ENCODE data around the gene HERC5. TPM values are rescaled to one million over a fixed set of nuclear protein-coding genes. Genes with fewer than 3 reads are reported as not detected.
"Not testable (repeated sequence)": the region's sequence is repeated elsewhere in the genome, so short reads cannot be mapped to it uniquely, and the experiment has no call there.

Gene HERC5
- total RNA-seq, 1 donor from 2014 or later, result 7.0 TPM

DNA sequence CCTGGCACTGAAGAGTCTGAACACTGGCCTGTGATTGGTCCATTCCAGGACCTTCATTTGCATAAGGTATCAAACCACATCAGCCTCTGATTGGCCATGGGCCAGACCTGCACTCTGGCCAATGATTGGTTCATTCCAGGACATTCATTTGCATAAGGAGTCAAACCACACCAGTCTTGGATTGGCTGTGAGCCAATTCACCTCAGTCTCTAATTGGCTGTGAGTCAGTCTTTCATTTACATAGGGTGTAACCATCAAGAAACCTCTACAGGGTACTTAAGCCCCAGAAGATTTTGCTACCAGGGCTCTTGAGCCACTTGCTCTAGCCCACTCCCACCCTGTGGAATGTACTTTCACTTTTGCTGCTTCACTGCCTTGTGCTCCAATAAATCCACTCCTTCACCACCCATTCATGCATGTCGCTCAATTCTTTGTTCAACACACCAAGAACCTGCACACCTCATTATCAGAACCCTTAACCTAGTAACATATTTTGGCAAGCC lies 14.2 kb upstream of the HERC5 start:
- peaks cover 13% of the 10 kb centered on the region for H3K9me3 Mint-ChIP-seq
- H3K27ac Mint-ChIP-seq, result no peak overlapping the region
- TF ChIP-seq, protein P1, sequence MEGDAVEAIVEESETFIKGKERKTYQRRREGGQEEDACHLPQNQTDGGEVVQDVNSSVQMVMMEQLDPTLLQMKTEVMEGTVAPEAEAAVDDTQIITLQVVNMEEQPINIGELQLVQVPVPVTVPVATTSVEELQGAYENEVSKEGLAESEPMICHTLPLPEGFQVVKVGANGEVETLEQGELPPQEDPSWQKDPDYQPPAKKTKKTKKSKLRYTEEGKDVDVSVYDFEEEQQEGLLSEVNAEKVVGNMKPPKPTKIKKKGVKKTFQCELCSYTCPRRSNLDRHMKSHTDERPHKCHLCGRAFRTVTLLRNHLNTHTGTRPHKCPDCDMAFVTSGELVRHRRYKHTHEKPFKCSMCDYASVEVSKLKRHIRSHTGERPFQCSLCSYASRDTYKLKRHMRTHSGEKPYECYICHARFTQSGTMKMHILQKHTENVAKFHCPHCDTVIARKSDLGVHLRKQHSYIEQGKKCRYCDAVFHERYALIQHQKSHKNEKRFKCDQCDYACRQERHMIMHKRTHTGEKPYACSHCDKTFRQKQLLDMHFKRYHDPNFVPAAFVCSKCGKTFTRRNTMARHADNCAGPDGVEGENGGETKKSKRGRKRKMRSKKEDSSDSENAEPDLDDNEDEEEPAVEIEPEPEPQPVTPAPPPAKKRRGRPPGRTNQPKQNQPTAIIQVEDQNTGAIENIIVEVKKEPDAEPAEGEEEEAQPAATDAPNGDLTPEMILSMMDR (IDR thresholded peaks at IDR 0.05; ENCODE audit: unreplicated experiment), result no peak
- H3K4me3 Mint-ChIP-seq, result no peak overlapping the region
- no peaks in the 10 kb centered on the region for H3K27me3 Mint-ChIP-seq (ENCODE audit: low read depth)
- peaks cover 24% of the 10 kb centered on the region for H3K36me3 Mint-ChIP-seq
- peaks cover 19% of the 10 kb centered on the region for H3K4me1 Mint-ChIP-seq
- DNase-seq (ENCODE audit: low spot score in 2 of 2, unreplicated experiment in 2 of 2), result no peak

GRCh38 chr4:88443486-88443885 lies 13.4 kb upstream of the HERC5 start:
- peaks cover 24% of the 10 kb centered on the region for H3K36me3 Mint-ChIP-seq
- no peak for DNase-seq (ENCODE audit: low spot score in 2 of 2, unreplicated experiment in 2 of 2)
- TF ChIP-seq, protein P1 (IDR thresholded peaks at IDR 0.05; ENCODE audit: unreplicated experiment), result no peak
- no peak overlapping the region for H3K27ac Mint-ChIP-seq
- H3K4me3 Mint-ChIP-seq, result no peak overlapping the region
- H3K4me1 Mint-ChIP-seq, result peaks cover 19% of the 10 kb centered on the region
- no peaks in the 10 kb centered on the region for H3K27me3 Mint-ChIP-seq (ENCODE audit: low read depth)
- H3K9me3 Mint-ChIP-seq, result peaks cover 13% of the 10 kb centered on the region

DNA sequence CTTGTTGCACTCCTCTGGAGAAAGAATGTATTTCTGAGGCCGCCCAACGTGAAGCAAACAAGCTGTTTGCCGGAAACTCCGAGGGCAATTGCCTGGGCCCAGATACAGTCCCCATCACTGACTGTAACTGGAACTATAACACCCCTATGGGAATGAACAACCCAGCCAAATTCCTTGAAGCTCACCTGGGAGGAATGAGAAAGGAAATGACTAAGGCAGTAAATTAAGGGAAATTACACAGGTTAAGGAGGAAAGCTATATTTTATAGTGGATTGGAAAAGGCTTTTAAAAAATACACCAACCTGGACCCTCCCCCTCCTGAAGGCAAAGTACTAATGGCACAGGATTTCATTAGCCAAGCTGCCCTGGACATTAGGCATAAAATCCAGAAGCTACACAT lies 11.7 kb upstream of the HERC5 start:
- no peaks in the 10 kb centered on the region for H3K27me3 Mint-ChIP-seq (ENCODE audit: low read depth)
- peaks cover 13% of the 10 kb centered on the region for H3K9me3 Mint-ChIP-seq
- no peak for DNase-seq (ENCODE audit: low spot score in 2 of 2, unreplicated experiment in 2 of 2)
- TF ChIP-seq, protein P1 (IDR thresholded peaks at IDR 0.05; ENCODE audit: unreplicated experiment), result no peak
- no peak overlapping the region for H3K27ac Mint-ChIP-seq
- no peak overlapping the region for H3K4me3 Mint-ChIP-seq
- H3K4me1 Mint-ChIP-seq, result peaks cover 11% of the 10 kb centered on the region
- H3K36me3 Mint-ChIP-seq, result peaks cover 24% of the 10 kb centered on the region

- Mint-ChIP-seq H3K36me3 (peaks cover 24% of the 10 kb centered on the region), H3K27ac (no peak overlapping the region), H3K9me3 (peaks cover 13% of the 10 kb centered on the region), H3K4me1 (peaks cover 7% of the 10 kb centered on the region), H3K4me3 (no peak overlapping the region), H3K27me3 (ENCODE audit: low read depth) (no peaks in the 10 kb centered on the region)
- no peak for DNase-seq (ENCODE audit: low spot score in 2 of 2, unreplicated experiment in 2 of 2)
- TF ChIP-seq, protein P1 (IDR thresholded peaks at IDR 0.05; ENCODE audit: unreplicated experiment), result no peak
These were observed 10.8 kb upstream of the HERC5 start for GRCh38 chr4:88446124-88446523.

DNA sequence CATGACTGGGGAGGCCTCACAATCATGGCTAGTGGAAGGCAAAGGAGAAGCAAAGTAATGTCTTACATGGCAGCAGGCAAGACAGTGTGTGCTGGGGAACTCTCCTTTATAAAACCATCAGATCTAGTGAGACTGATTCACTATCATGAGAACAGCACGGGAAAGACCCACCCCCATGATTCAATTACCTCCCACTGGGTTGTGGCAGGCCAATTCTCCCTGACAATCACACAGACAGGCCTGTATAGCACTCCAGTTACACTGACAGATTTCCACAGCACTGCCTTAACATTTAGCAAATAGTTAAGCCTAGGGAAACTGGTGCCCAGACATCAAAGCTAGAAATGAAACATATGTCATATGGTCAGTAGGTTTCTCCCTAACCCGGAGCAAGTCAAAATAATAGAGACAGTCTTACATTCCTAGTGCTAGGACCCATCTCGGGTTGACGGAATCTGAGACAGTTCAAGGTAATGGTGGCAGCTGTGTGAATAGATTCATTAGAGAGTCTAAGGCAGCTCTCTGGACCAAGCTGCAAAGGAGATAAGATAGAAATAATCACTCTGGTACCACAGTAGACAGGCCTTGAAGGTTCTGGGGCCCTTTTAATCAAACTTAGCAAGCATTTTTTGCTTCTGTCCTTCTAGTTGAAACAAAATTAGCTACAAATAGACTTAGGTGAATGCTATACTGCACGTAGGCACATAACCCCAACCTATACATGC lies 9.4 kb upstream of the HERC5 start:
- Mint-ChIP-seq H3K27ac (no peak overlapping the region), H3K36me3 (peaks cover 13% of the 10 kb centered on the region), H3K9me3 (peaks cover 9% of the 10 kb centered on the region), H3K27me3 (ENCODE audit: low read depth) (no peaks in the 10 kb centered on the region), H3K4me3 (no peak overlapping the region), H3K4me1 (peaks cover 7% of the 10 kb centered on the region)
- TF ChIP-seq, protein P1 (IDR thresholded peaks at IDR 0.05; ENCODE audit: unreplicated experiment), result no peak
- no peak for DNase-seq (ENCODE audit: low spot score in 2 of 2, unreplicated experiment in 2 of 2)

DNA sequence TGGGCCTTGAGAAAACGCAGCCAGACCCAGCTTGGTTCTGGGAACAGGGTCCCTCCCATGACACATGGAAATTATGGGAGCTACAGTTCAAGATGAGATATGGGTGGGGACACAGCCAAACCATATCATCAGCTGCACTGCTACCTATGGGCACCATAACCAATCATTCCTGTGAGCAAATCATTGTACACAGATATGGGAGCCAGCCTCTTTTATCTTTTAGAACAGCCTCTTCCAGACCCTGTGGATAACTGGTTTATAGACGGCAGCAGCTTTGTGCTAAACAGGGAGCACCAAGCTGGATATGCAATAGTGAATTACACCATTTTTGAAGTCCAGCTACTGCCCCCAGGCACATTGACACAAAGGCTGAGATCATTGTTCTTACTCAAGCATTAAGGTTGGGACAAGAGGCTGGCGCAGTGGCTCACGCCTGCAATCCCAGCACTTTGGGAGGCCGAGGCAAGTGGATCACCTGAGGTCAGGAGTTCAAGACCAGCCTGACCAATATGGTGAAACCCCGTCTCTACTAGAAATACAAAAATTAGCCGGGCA lies 8.6 kb upstream of the HERC5 start:
- not testable (repeated sequence) for H3K4me1 Mint-ChIP-seq; H3K4me3 Mint-ChIP-seq; H3K27me3 Mint-ChIP-seq (ENCODE audit: low read depth); DNase-seq (ENCODE audit: low spot score in 2 of 2, unreplicated experiment in 2 of 2); H3K9me3 Mint-ChIP-seq; H3K36me3 Mint-ChIP-seq; H3K27ac Mint-ChIP-seq
